ENCODE results near the gene MED27.
A peak's percentile ranks its signal among the peaks of the same experiment; 100 is the strongest.

Gene MED27

GRCh38 chr9:132079391-132080091 is at the start of gene MED27:
MED27 (minus strand) TSS chr9:132079867; CDS start chr9:132079844, 23 bp downstream.
- peak; percentile 94 for DNase-seq

- no peak for DNase-seq
Measured at GRCh38 chr9:132127888-132128534, 48.3 kb upstream of the MED27 start.

GRCh38 chr9:132126680-132127236 is 47.1 kb upstream of the MED27 start:
- no peak for DNase-seq

GRCh38 chr9:132125944-132126679 is 46.4 kb upstream of the MED27 start:
- peak; percentile 43 for DNase-seq

- DNase-seq, result no peak
Measured at GRCh38 chr9:132125361-132125760, 45.7 kb upstream of the MED27 start.

GRCh38 chr9:132124800-132125199 is 45.1 kb upstream of the MED27 start:
- no peak for DNase-seq

- DNase-seq, result no peak
Measured at GRCh38 chr9:132121021-132121420, 41.4 kb upstream of the MED27 start.

- no peak for DNase-seq
Measured at GRCh38 chr9:132117694-132118093, 38.0 kb upstream of the MED27 start.

- DNase-seq, result no peak
Measured at GRCh38 chr9:132116583-132116982, 36.9 kb upstream of the MED27 start.

- DNase-seq, result peak; percentile 26
Measured at GRCh38 chr9:132114102-132114707, 34.5 kb upstream of the MED27 start.

- no peak for DNase-seq
Measured at GRCh38 chr9:132109291-132109690, 29.6 kb upstream of the MED27 start.

- no peak for DNase-seq
Measured at GRCh38 chr9:132108728-132109127, 29.1 kb upstream of the MED27 start.

- no peak for DNase-seq
Measured at GRCh38 chr9:132099741-132100407, 20.2 kb upstream of the MED27 start.

- DNase-seq, result no peak
Measured at GRCh38 chr9:132099167-132099566, 19.5 kb upstream of the MED27 start.

GRCh38 chr9:132094314-132094791 is 14.7 kb upstream of the MED27 start:
- DNase-seq, result no peak

- DNase-seq, result no peak
Measured at GRCh38 chr9:132090771-132091170, 11.1 kb upstream of the MED27 start.

- no peak for DNase-seq
Measured at GRCh38 chr9:132087438-132088030, 7.9 kb upstream of the MED27 start.

- no peak for DNase-seq
Measured at GRCh38 chr9:132082188-132082587, 2.5 kb upstream of the MED27 start.

- DNase-seq, result peak; percentile 9
Measured at GRCh38 chr9:132078699-132079356, 839 bp downstream of the MED27 start.

- DNase-seq, result peak; percentile 44
Measured at GRCh38 chr9:132077881-132078698, 1.6 kb downstream of the MED27 start.
